K562 (cell line): Measurements from ENCODE around the gene DIRAS1. TPM values are rescaled to one million over a fixed set of nuclear protein-coding genes. Genes with fewer than 3 reads are reported as not detected.
A peak's percentile ranks its signal among the peaks of the same experiment; 100 is the strongest.

Source experiments
- ATAC-seq: fragments of 200-7000 bp; cut with Tn5 transposase; 3 replicates; pipeline ENCODE4 v1.9.1; 2020; ENCODE audit warnings: moderate library complexity
- BruUV-seq: library from RNA; stranded (reverse); fragments of 400-500 nt; replicated peaks from 2 replicates; lab custom pipeline; 2021; lab: Mats Ljungman, UMichigan
- CTCF ChIA-PET: fragments of 300-600 bp; formaldehyde crosslinking; extraction: SDS; loops from one replicate; lab custom pipeline; 2021; ENCODE audit warnings: low intra/inter-chr PET ratio; lab: Yijun Ruan, JAX
- POLR2A ChIA-PET: fragments of 300-600, 350-650 bp; sonication (Branson Sonifier 250); formaldehyde crosslinking; extraction: SDS; loops from one replicate; lab custom pipeline; 2021; ENCODE audit warnings: antibody characterized with exemption, inconsistent platforms; lab: Yijun Ruan, JAX
- DNase-seq, 4 experiments: peaks; one replicate each; pipeline versions ENCODE4 v3.0.0 to v3.0.0-alpha.2; 2011 to 2018; ENCODE audit warnings: low spot score in 3 of 4, mixed read lengths in 3 of 4; ENCODE audit errors: extremely low read depth in 1 of 4
- FAIRE-seq: peaks from 2 replicates; lab custom pipeline; 2011; peaks lifted over from hg19 to GRCh38; lab: Jason Lieb, UNC
- H2AFZ ChIP-seq: 2 replicates; pipeline ENCODE4 v1.6.0; 2011; ENCODE audit warnings: low read depth, low read length, control low read depth, inconsistent platforms
- H3K27ac ChIP-seq: fragments of 200-600 bp; 3 replicates; pipeline ENCODE4 v1.8.0; 2011; ENCODE audit warnings: low read depth, mild to moderate bottlenecking, control low read depth, inconsistent platforms, low read length, moderate library complexity, mixed read lengths; ENCODE audit errors: extremely low read depth
- H3K27me3 ChIP-seq, 2 experiments: fragments of 300-600 bp in 1 of 2; 2 replicates in 1 of 2; 3 replicates in 1 of 2; pipeline versions ENCODE4 v1.6.0 to v1.8.0; 2011; ENCODE audit warnings: inconsistent platforms in 2 of 2, low read length in 2 of 2, mild to moderate bottlenecking in 1 of 2, mixed read lengths in 1 of 2, moderate library complexity in 1 of 2; ENCODE audit not compliant: control insufficient read depth in 2 of 2, insufficient read depth in 2 of 2
- H3K36me3 ChIP-seq: fragments of 300-600 bp; 3 replicates; pipeline ENCODE4 v1.8.0; 2011; ENCODE audit warnings: mild to moderate bottlenecking, low read length, inconsistent platforms; ENCODE audit not compliant: control insufficient read depth, insufficient read depth
- H3K4me1 ChIP-seq, 2 experiments: fragments of 200-600 bp in 1 of 2; replicated peaks in 1 of 2; 2 replicates in 1 of 2; 3 replicates in 1 of 2; pipeline versions ENCODE4 v1.5.1 to v1.8.0; 2011; ENCODE audit warnings: inconsistent platforms in 2 of 2, low read length in 2 of 2, mild to moderate bottlenecking in 1 of 2, mixed read lengths in 1 of 2, moderate library complexity in 1 of 2; ENCODE audit not compliant: control insufficient read depth in 2 of 2, insufficient read depth in 2 of 2
- H3K4me2 ChIP-seq: 2 replicates; pipeline ENCODE4 v1.6.1; 2011; ENCODE audit warnings: low read length, control low read depth, inconsistent platforms, mixed read lengths; ENCODE audit not compliant: insufficient read depth
- H3K4me3 ChIP-seq: fragments of 200-600 bp; sonication (generic), shearing (Covaris generic); 2 replicates; pipeline ENCODE4 v1.5.1; 2016; ENCODE audit warnings: control low read depth, inconsistent platforms
- H3K79me2 ChIP-seq: fragments of 200-600 bp; 3 replicates; pipeline ENCODE4 v1.8.0; 2011; ENCODE audit warnings: low read length, inconsistent platforms; ENCODE audit not compliant: control insufficient read depth, insufficient read depth
- H3K9ac ChIP-seq, 2 experiments: 2 replicates each; pipeline versions ENCODE4 v1.6.0 to v1.6.1; 2011; ENCODE audit warnings: low read depth in 2 of 2, low read length in 2 of 2, control low read depth in 1 of 2, inconsistent platforms in 1 of 2, mild to moderate bottlenecking in 1 of 2, mixed read lengths in 1 of 2; ENCODE audit not compliant: insufficient read depth in 1 of 2
- H3K9me1 ChIP-seq: one replicate; pipeline ENCODE4 v1.6.0; 2011; ENCODE audit warnings: inconsistent platforms, mild to moderate bottlenecking, low read length, moderate library complexity; ENCODE audit not compliant: control insufficient read depth, insufficient read depth
- H3K9me3 ChIP-seq: replicated peaks from 2 replicates; pipeline ENCODE4 v1.5.1; 2011; ENCODE audit warnings: low read depth, low read length, inconsistent platforms; ENCODE audit not compliant: control insufficient read depth, insufficient read depth
- H4K20me1 ChIP-seq: replicated peaks from 2 replicates; pipeline ENCODE4 v1.6.1; 2011; ENCODE audit warnings: low read length, inconsistent platforms, mixed read lengths; ENCODE audit not compliant: control insufficient read depth, insufficient read depth
- HMGXB4 ChIP-seq: sonication (generic); formaldehyde crosslinking; IDR thresholded peaks from 2 replicates; pipeline ENCODE4 v1.8.1; 2023; ENCODE audit warnings: mild to moderate bottlenecking, missing genetic modification reagents
- POLR2G ChIP-seq: fragments of 200-400 bp; formaldehyde crosslinking; IDR thresholded peaks from 2 replicates; pipeline ENCODE4 v1.6.1; 2017; ENCODE audit warnings: low read depth, mild to moderate bottlenecking, antibody characterized with exemption, low read length, moderate library complexity
- RBFOX2 ChIP-seq: fragments of 200-400 bp; formaldehyde crosslinking; IDR thresholded peaks from 2 replicates; pipeline ENCODE4 v1.6.1; 2017; ENCODE audit warnings: low read depth, mild to moderate bottlenecking, low read length, moderate library complexity
- ZNF134 ChIP-seq: fragments of 250-450 bp; sonication (Bioruptor Pico); conservative IDR thresholded peaks from 2 replicates; pipeline ENCODE4 v1.4.0; 2020
- WGBS: fragments of 100-300 bp; shearing (Covaris generic); methylation state at CpG from one replicate; pipeline ENCODE4 v1.1.6; 2016; ENCODE audit warnings: low coverage, mixed read lengths; ENCODE audit not compliant: insufficient coverage; ENCODE audit errors: missing lambda C conversion rate; 5-methylcytosine and 5-hydroxymethylcytosine counted together
- in situ Hi-C: fragments of 300-500 bp; cut with MboI; formaldehyde crosslinking; loops from 4 replicates; pipeline ENCODE4 v1.15.0; 2018; ENCODE audit warnings: inconsistent platforms, mixed read lengths
- intact Hi-C: fragments of 100-400 bp; cut with micrococcal nuclease; formaldehyde crosslinking; loops from 2 replicates; pipeline ENCODE4 v1.14.2; 2022
- polyA plus RNA-seq, 8 experiments: library from polyadenylated mRNA; depleted of rRNA in 4 of 8; stranded (reverse) in 5 of 8; unstranded in 3 of 8; fragments of >200 nt; fragmentation: Nextera tagmentation in 2 of 8; fragmentation: Illumina TruSeq in 1 of 8; extraction: Ambion mirVana in 2 of 8; extraction: Trizol in 1 of 8; gene quantifications; 2 replicates each; pipeline versions ENCODE4 v1.2.1 to v1.2.3, GENCODE V29; 2011 to 2014; ENCODE audit warnings: inconsistent platforms in 1 of 8, missing spikeins in 1 of 8
- total RNA-seq, 7 experiments: library from RNA; depleted of rRNA in 6 of 7; stranded (reverse); fragments of >200 nt in 6 of 7; fragmentation: Illumina TruSeq in 2 of 7; extraction: Trizol in 2 of 7; gene quantifications; 2 replicates each; pipeline versions ENCODE4 v1.2.1 to v1.2.3, GENCODE V29; 2011 to 2021; ENCODE audit warnings: low replicate concordance in 1 of 7

Gene DIRAS1
- total and polyA plus RNA-seq, 9 of the 15 experiments (the other 6 are each of a cell fraction or from before 2014, with no cell fraction given), result 0.11 to 12.0 (median 2.9) TPM

- WGBS, result 97% methylated on average over 6 of the region's 12 CpGs
- Histone ChIP-seq H3K79me2 (peaks cover 49% of the 10 kb centered on the region), H3K27ac (no peak overlapping the region; the same call in 2 of the 3 replicates), H3K36me3 (peaks cover 69% of the 10 kb centered on the region), H3K9me1 (no peaks in the 10 kb centered on the region), H3K9ac (no peak overlapping the region; a peak in 1 of 4 replicates), H2AFZ (no peak overlapping the region), H3K4me2 (no peak overlapping the region), H3K4me3 (no peak overlapping the region), H4K20me1 (peaks cover 20% of the 10 kb centered on the region), H3K9me3 (peaks cover 6% of the 10 kb centered on the region; the same call in 1 of the 2 replicates), H3K4me1 (peaks cover 5 to 43% of the 10 kb centered on the region in 2 experiments; a peak in 3 of 5 replicates), H3K27me3 (no peaks in the 10 kb centered on the region)
- intact Hi-C loops, result no loop called here
- ATAC-seq, result no peak
- ChIA-PET POLR2A (interaction anchor here (0.6 to 1.8 kb wide), 5 partner anchors 7 to 394 kb away, joined by 3 to 8 read pairs (median 3); no protein-coding TSS in a partner anchor), CTCF (no interaction called here)
- peak; percentile 65 for TF ChIP-seq POLR2G
- TF ChIP-seq HMGXB4 (CRISPR knock-in tag), result no peak
- peak; percentile 97 for TF ChIP-seq ZNF134 (CRISPR knock-in tag)
- peak; percentile 59 for TF ChIP-seq RBFOX2
- BruUV-seq, result no TSS peak
- no peak for DNase-seq
- in situ Hi-C loops, result no loop called here
- no peak for FAIRE-seq
Observed at GRCh38 chr19:2735374-2735773, 14.2 kb upstream of the DIRAS1 start.
